Stimulated activated CD4-positive, alpha-beta T cell treated with anti-CD3 and anti-CD28 coated beads, Interleukin-4, amount 100 ng/mL, for 48 hours (primary cell): ENCODE results near the gene KIRREL3.

Experiments used
- DNase-seq, 2 donors: peaks; one replicate each; pipeline ENCODE4 v3.0.0-alpha.2; 2020; ENCODE audit warnings: low read depth in 2 of 2

The KIRREL3 gene

GRCh38 chr11:126790550-126791081 is 210.0 kb downstream of the KIRREL3 start:
- DNase-seq, result no peak

- no peak for DNase-seq
Measured at GRCh38 chr11:126782810-126783209, 217.8 kb downstream of the KIRREL3 start.

GRCh38 chr11:126781942-126782341 is 218.6 kb downstream of the KIRREL3 start:
- no peak for DNase-seq

GRCh38 chr11:126776119-126776518 is 224.5 kb downstream of the KIRREL3 start:
- DNase-seq, result no peak

- DNase-seq, result no peak
Measured at GRCh38 chr11:126772267-126772666, 228.3 kb downstream of the KIRREL3 start.

- no peak for DNase-seq
Measured at GRCh38 chr11:126768702-126769101, 231.9 kb downstream of the KIRREL3 start.

- DNase-seq, result no peak
Measured at GRCh38 chr11:126766440-126766839, 234.1 kb downstream of the KIRREL3 start.

GRCh38 chr11:126765196-126765595 is 235.4 kb downstream of the KIRREL3 start:
- DNase-seq, result no peak

- no peak for DNase-seq
Measured at GRCh38 chr11:126764231-126764630, 236.3 kb downstream of the KIRREL3 start.

GRCh38 chr11:126756855-126757254 is 243.7 kb downstream of the KIRREL3 start:
- DNase-seq, result no peak

GRCh38 chr11:126756421-126756820 is 244.1 kb downstream of the KIRREL3 start:
- DNase-seq, result no peak

GRCh38 chr11:126755526-126755925 is 245.0 kb downstream of the KIRREL3 start:
- DNase-seq, result no peak

GRCh38 chr11:126754591-126755426 is 245.8 kb downstream of the KIRREL3 start:
- DNase-seq, result no peak

- DNase-seq, result no peak
Measured at GRCh38 chr11:126753990-126754389, 246.6 kb downstream of the KIRREL3 start.

- no peak for DNase-seq
Measured at GRCh38 chr11:126751242-126751641, 249.3 kb downstream of the KIRREL3 start.

GRCh38 chr11:126748793-126749192 is 251.8 kb downstream of the KIRREL3 start:
- DNase-seq, result no peak

GRCh38 chr11:126748100-126748791 is 252.3 kb downstream of the KIRREL3 start:
- DNase-seq, result no peak

GRCh38 chr11:126747315-126747714 is 253.3 kb downstream of the KIRREL3 start:
- DNase-seq, result no peak

- DNase-seq, result no peak
Measured at GRCh38 chr11:126746443-126746842, 254.1 kb downstream of the KIRREL3 start.

GRCh38 chr11:126744699-126745098 is 255.9 kb downstream of the KIRREL3 start:
- DNase-seq, result no peak

GRCh38 chr11:126743628-126744027 is 256.9 kb downstream of the KIRREL3 start:
- DNase-seq, result no peak

- no peak for DNase-seq
Measured at GRCh38 chr11:126742582-126742981, 258.0 kb downstream of the KIRREL3 start.

GRCh38 chr11:126740846-126741245 is 259.7 kb downstream of the KIRREL3 start:
- DNase-seq, result no peak
